Cerebellar cortex (tissue), 1 donor: ENCODE data around the gene PGGHG.

ENCODE experiments used
- DNase-seq: peaks from one replicate; pipeline ENCODE4 v3.0.0-alpha.2; 2015; ENCODE audit warnings: low spot score

Gene PGGHG

GRCh38 chr11:269146-269890 is 19.6 kb upstream of the PGGHG start:
- no peak for DNase-seq

- no peak for DNase-seq
Observed at GRCh38 chr11:270451-271318, 18.2 kb upstream of the PGGHG start.

- DNase-seq: no peak
Observed at GRCh38 chr11:271319-271715, 17.6 kb upstream of the PGGHG start.

GRCh38 chr11:272195-272930 is 16.6 kb upstream of the PGGHG start:
- DNase-seq: no peak

GRCh38 chr11:272931-273198 is 16.1 kb upstream of the PGGHG start:
- no peak for DNase-seq

GRCh38 chr11:276219-276618 is 12.7 kb upstream of the PGGHG start:
- no peak for DNase-seq

- no peak for DNase-seq
Observed at GRCh38 chr11:278001-278951, 10.7 kb upstream of the PGGHG start, which contains the start of gene NLRP6. TSS of gene NLRP6 (plus strand) at chr11:278407. CDS start at chr11:278570, 163 bp downstream.

- DNase-seq: no peak
Observed at GRCh38 chr11:279040-279965, 9.6 kb upstream of the PGGHG start.

- DNase-seq: no peak
Observed at GRCh38 chr11:279966-280705, 8.8 kb upstream of the PGGHG start.

- no peak for DNase-seq
Observed at GRCh38 chr11:280706-281485, 8.0 kb upstream of the PGGHG start.

GRCh38 chr11:281486-282161 is 7.3 kb upstream of the PGGHG start:
- DNase-seq: no peak

GRCh38 chr11:282171-282570 is 6.8 kb upstream of the PGGHG start:
- DNase-seq: no peak

- DNase-seq: no peak
Observed at GRCh38 chr11:282630-283360, 6.1 kb upstream of the PGGHG start.

GRCh38 chr11:283405-284104 is 5.4 kb upstream of the PGGHG start:
- no peak for DNase-seq

- no peak for DNase-seq
Observed at GRCh38 chr11:284105-285020, 4.6 kb upstream of the PGGHG start.
